Panc1 (cell line): ENCODE results near the gene YAE1. TPM values are rescaled to one million over a fixed set of nuclear protein-coding genes. Genes with fewer than 3 reads are reported as not detected.

Source experiments
- ATAC-seq: fragments of 200-7000 bp; cut with Tn5 transposase; 2 replicates; pipeline ENCODE4 v1.9.1; 2020; ENCODE audit warnings: mild to moderate bottlenecking, moderate library complexity
- BruUV-seq: library from RNA; stranded (reverse); fragments of 400-500 nt; replicated peaks from 2 replicates; lab custom pipeline; 2021; lab: Mats Ljungman, UMichigan
- CTCF ChIA-PET: fragments of 300-600 bp; sonication (Branson Sonifier 250); formaldehyde crosslinking; loops from one replicate; lab custom pipeline; 2022; ENCODE audit warnings: antibody characterized with exemption; lab: Charles Lee
- POLR2A ChIA-PET: fragments of 300-600 bp; sonication (Branson Sonifier 250); formaldehyde crosslinking; loops from one replicate; lab custom pipeline; 2022; ENCODE audit warnings: antibody characterized with exemption; lab: Charles Lee
- DNase-seq: peaks from one replicate; pipeline ENCODE4 v3.0.0-alpha.2; 2010; ENCODE audit warnings: low read depth, low spot score
- H3K27ac ChIP-seq: 2 replicates; pipeline ENCODE4 v1.5.1; 2011; ENCODE audit warnings: mild to moderate bottlenecking, low read length, inconsistent platforms
- H3K27me3 ChIP-seq: fragments of 200-500 bp; sonication (Bioruptor generic); 2 replicates; pipeline ENCODE4 v1.6.0; 2014; ENCODE audit warnings: low read length, inconsistent platforms; ENCODE audit not compliant: control insufficient read depth, insufficient read depth
- H3K36me3 ChIP-seq: fragments of 200-500 bp; sonication (Bioruptor generic); 2 replicates; pipeline ENCODE4 v1.5.1; 2014; ENCODE audit warnings: inconsistent platforms, mild to moderate bottlenecking, low read length, moderate library complexity; ENCODE audit not compliant: control insufficient read depth, insufficient read depth
- H3K4me1 ChIP-seq: 2 replicates; pipeline ENCODE4 v1.5.1; 2011; ENCODE audit warnings: inconsistent platforms, mild to moderate bottlenecking, low read length, moderate library complexity; ENCODE audit not compliant: control insufficient read depth, insufficient read depth
- H3K4me3 ChIP-seq, 2 experiments: 2 replicates each; pipeline ENCODE4 v1.5.1; 2011 to 2012; ENCODE audit warnings: low read depth in 2 of 2, low read length in 2 of 2, mild to moderate bottlenecking in 2 of 2, inconsistent platforms in 1 of 2, moderate library complexity in 1 of 2
- H3K9me3 ChIP-seq: fragments of 200-500 bp; sonication (Bioruptor generic); 2 replicates; pipeline ENCODE4 v1.5.1; 2014; ENCODE audit warnings: low read depth, mild to moderate bottlenecking, inconsistent platforms, low read length, moderate library complexity; ENCODE audit not compliant: control insufficient read depth, insufficient read depth
- CTCF ChIP-seq: fragments of 450-650 bp; IDR thresholded peaks from 2 replicates; pipeline ENCODE4 v1.5.1; 2017; ENCODE audit warnings: mild to moderate bottlenecking
- POLR2AphosphoS5 ChIP-seq: IDR thresholded peaks from 2 replicates; pipeline ENCODE4 v1.6.1; 2012; ENCODE audit warnings: mild to moderate bottlenecking, low read depth, low read length, moderate library complexity
- REST ChIP-seq, 2 experiments: IDR thresholded peaks; 2 replicates each; pipeline ENCODE4 v1.6.1; 2011 to 2012; ENCODE audit warnings: low read depth in 2 of 2, control low read depth in 1 of 2, low read length in 1 of 2, mild to moderate bottlenecking in 1 of 2, moderate library complexity in 1 of 2; ENCODE audit not compliant: insufficient read depth in 1 of 2
- SIN3A ChIP-seq: IDR thresholded peaks from 2 replicates; pipeline ENCODE4 v1.6.1; 2012; ENCODE audit warnings: low read depth, mild to moderate bottlenecking, low read length, moderate library complexity, borderline replicate concordance; ENCODE audit not compliant: insufficient read depth
- TCF7L2 ChIP-seq: IDR thresholded peaks from 2 replicates; pipeline ENCODE4 v1.6.1; 2011; ENCODE audit warnings: mild to moderate bottlenecking, low read depth, low read length, inconsistent platforms
- in situ Hi-C: cut with HindIII; loops from 2 replicates; pipeline ENCODE4 v1.10.0; 2016; ENCODE audit warnings: low sequenced_read_pairs, low pct_unique_long_range_greater_than_20kb
- intact Hi-C: fragments of 100-400 bp; cut with micrococcal nuclease; formaldehyde crosslinking; loops from one replicate; pipeline ENCODE4 v1.10.0; 2022; ENCODE audit not compliant: unreplicated experiment
- total RNA-seq: library from RNA; stranded (reverse); gene quantifications from one replicate; pipeline ENCODE4 v1.2.1, GENCODE V29; 2021; ENCODE audit not compliant: unreplicated experiment

The YAE1 gene
- total RNA-seq, 1 experiment from 2014 or later: 20.1 TPM

DNA sequence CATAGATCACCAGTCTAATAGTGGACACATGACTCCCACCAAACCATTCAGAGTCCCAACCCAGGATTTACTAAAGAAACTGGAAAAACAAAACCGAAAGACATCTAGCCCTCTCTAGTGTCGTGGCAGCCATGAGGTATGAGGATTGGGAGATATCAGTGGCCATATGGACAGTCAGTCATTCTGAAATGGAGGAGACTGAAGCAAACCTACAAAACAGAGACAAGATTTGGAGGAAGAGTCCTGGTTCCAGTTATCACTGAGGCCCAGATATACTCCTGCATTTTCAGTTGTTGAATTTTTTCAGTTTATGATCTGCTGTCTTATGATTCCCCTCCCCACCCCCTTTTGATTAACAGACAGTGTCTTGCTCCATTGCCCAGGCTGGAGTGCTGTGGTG lies 48.1 kb downstream of the YAE1 start:
- H3K36me3 ChIP-seq: no peaks in the 10 kb centered on the region
- no peaks in the 10 kb centered on the region for H3K9me3 ChIP-seq
- no TSS peak for BruUV-seq
- TF ChIP-seq TCF7L2 (no peak), POLR2AphosphoS5 (no peak), REST (IDR thresholded peaks at IDR 0.05; ENCODE audit: insufficient read depth in 1 of 2, low read depth in 2 of 2, low read length in 1 of 2) (no peak), CTCF (no peak), SIN3A (no peak)
- ATAC-seq (no peak), DNase-seq (no peak)
- ChIA-PET POLR2A (no interaction called here), CTCF (no interaction called here)
- no peak overlapping the region for H3K27ac ChIP-seq
- in situ Hi-C loops (no loop called here), intact Hi-C loops (no loop called here)
- no peaks in the 10 kb centered on the region for H3K4me1 ChIP-seq
- H3K27me3 ChIP-seq: peaks cover 2% of the 10 kb centered on the region; the same call in 1 of the 2 replicates
- H3K4me3 ChIP-seq: no peak overlapping the region

DNA sequence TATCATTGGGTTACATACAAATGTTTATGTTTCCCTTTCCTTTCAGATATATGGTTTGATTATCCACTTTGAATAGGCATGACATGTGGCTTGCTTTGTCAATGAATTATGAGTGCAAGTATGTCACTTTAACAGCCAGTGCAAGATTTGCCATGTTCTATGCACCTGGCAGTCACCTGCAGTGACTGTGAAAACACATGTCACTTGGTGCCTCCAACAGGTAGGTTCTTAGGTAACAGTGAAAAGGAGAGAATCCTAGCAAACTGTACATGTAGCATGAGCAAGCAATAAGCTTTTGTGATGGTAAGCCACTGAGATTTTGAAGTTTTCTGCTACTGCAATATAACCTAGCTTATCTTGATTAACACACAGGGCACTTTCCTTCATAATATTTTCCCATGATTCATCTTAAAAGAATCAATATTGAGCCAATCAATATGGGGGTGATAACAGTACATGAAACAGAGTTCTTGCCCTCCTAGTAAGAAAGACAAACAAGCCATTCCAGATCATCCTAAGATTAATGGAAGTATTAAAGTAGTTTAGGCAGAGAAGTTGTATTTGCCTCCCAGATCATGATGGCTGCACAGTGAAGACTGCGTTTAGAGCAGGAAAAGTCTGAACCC lies 49.3 kb downstream of the YAE1 start:
- ATAC-seq (no peak), DNase-seq (no peak)
- ChIA-PET CTCF (no interaction called here), POLR2A (no interaction called here)
- Histone ChIP-seq H3K36me3 (no peaks in the 10 kb centered on the region), H3K27me3 (peaks cover 2% of the 10 kb centered on the region; the same call in 1 of the 2 replicates), H3K27ac (no peak overlapping the region), H3K9me3 (no peaks in the 10 kb centered on the region), H3K4me1 (no peaks in the 10 kb centered on the region), H3K4me3 (no peak overlapping the region)
- BruUV-seq: no TSS peak
- in situ Hi-C loops (no loop called here), intact Hi-C loops (no loop called here)
- TF ChIP-seq TCF7L2: no peak
- TF ChIP-seq POLR2AphosphoS5: no peak
- no peak for TF ChIP-seq CTCF
- no peak for TF ChIP-seq REST (IDR thresholded peaks at IDR 0.05; ENCODE audit: insufficient read depth in 1 of 2, low read depth in 2 of 2, low read length in 1 of 2)
- TF ChIP-seq SIN3A: no peak
